Amniotic epithelial cell (primary cell): Measurements from ENCODE around the gene RBM20.
"Not testable (repeated sequence)": the region's sequence is repeated elsewhere in the genome, so short reads cannot be mapped to it uniquely, and the experiment has no call there.

Experiments
- DNase-seq: peaks from one replicate; pipeline ENCODE4 v3.0.0-alpha.2; 2010; ENCODE audit warnings: low read depth

Gene RBM20

DNA sequence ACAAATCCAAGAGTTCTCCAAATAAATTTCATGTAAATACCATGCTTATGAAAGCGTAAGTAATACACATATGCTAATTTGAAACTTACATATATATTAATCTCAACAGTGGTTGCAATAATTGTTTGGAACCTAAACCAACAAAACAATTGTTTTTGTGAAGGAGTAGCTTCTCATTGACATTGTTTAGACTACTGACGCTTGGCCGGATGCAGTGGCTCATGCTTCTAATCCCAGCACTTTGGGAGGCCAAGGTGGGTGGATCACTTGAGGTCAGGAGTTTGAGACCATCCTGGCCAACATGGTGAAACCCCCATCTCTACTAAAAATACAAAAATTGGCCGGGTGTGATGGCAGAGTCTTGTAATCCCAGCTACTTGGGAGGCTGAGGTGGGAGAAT, 61.5 kb downstream of the RBM20 start:
- not testable (repeated sequence) for DNase-seq

DNA sequence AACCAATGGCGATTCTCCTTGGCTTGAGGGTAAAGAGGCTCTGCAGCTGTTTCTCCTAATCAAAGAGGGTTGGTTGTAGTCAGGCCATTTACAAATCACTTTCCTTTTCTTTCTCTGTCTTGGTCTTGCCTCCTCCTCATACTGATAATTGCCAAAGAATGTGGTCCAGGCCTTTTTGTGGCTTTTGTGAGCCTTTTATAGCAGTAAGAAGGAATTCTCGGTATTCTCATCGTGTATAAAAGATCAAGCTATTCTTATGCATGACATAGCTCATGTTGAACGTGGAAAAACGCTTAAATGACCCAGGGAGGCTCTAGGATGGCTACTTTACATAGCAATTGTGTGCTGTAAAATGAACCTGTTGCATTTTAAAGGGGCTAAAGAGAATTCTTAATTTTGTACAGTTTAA, 62.6 kb downstream of the RBM20 start:
- peak; percentile 94 for DNase-seq

DNA sequence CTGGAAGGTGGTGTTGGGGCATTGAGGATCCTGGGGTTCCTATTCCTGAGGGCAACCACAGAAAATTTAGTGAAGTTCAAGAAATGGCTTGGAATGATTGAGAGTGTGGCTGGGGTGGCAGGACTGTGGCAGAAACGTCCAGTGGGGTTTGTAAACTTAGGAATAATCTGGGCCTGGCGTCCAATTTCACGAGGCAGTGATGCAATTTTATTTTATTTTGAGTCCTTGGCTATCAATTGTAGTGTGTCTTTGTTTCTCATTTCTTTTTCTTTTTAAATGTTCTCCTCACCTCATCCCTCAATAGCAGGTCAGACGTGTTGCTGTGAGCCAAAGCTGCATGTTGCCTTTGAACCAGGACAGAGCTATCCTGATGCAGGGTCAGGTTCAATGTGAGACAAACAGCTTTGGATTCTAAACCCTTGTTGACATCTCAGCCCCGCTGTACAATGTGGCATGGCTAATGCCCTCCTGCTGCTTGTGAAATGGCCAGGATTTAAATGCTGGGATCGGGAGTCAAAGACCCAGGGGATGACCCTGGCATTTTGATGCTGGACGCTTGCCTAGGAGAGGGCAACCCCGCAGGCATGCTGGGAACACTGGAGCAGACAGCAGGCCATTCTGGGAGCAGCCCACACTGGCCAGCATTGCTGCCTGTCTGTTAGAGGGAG, 64.8 kb downstream of the RBM20 start:
- no peak for DNase-seq

GRCh38 chr10:110709444-110709828, 65.3 kb downstream of the RBM20 start:
- DNase-seq: no peak

DNA sequence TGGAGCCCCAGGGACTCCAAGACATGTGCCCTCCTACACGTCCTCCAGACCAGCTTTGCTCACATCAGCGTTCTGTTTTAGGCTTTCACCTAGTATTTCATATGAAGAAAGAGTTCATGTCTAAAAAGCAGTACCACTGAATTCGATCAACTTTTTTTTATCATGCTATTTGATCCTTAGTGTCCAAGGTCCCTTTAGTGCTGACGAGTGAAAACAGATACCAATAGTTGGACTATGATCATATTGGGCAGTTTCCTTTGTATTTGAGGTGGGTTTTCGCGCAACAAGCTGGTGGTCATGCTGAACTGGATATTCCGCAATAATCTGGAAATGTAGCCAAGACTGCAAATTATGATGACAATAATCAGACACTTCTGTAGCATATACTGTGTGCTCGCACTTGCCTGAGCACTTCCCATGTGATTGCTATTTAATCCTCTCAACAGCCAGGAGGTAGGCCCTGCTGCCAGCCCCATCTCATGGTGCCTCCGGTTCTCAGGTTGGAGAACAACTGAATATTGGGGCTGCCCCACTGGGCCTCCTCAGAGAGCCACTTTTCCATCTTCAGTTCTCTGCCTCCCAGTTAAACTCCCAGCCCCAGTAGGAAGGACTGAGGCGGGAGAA, 65.9 kb downstream of the RBM20 start:
- no peak for DNase-seq

- DNase-seq: no peak
Measured at GRCh38 chr10:110710621-110711020, 66.5 kb downstream of the RBM20 start.

GRCh38 chr10:110711382-110711781, 67.2 kb downstream of the RBM20 start:
- DNase-seq: no peak

DNA sequence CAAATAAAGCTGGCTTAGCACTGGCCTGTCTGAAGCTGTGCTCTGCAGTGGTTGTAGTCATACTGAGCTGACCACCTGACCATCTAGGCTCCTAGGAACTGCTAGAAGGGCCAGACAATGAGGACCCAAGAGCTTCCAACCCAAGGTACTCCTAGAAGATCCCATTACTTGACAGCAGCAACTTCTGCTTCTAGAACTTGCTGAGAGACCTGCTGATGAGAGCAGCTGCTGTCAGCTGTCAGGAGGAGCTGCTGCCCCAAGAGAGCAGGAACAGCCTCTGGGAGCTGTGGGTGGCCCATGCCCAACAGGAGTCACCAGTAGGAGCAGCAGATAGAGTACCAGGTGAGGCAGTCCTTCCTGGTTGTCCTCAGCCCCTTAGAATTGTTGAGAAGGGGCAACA, 70.2 kb downstream of the RBM20 start:
- no peak for DNase-seq

- DNase-seq: no peak
Measured at GRCh38 chr10:110717781-110718589, 73.8 kb downstream of the RBM20 start.

GRCh38 chr10:110721406-110722038, 77.4 kb downstream of the RBM20 start:
- DNase-seq: no peak

DNA sequence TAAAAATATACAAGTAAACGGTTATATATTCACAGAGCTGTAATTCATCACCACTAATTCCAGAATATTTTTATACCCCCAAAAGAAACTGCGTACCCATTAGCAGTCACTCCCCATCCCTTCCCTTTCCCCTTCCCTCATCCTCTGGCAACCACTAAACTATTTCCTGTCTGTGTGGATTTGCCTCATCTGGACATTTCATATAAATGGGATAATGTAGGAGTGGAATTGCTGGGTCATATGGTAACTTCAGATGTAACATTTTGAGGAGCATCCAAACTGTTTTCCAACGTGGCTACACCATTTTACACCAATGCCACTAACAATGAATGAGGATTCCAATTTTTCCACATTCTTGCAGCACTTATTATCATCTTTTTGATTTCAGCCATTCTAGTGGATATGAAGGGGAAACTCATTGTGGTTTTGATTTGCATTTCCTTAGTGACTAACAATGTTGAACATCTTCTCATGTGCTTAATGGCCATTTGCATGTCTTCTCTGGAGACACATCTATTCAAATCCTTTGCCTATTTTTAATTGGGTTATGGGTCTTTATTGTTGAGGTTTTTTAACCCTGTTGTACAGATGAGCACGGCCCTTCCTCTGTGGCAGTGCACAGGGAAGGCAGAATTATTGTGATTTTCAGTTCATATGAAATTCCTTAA, 79.2 kb downstream of the RBM20 start:
- no peak for DNase-seq

GRCh38 chr10:110724116-110724921, 80.2 kb downstream of the RBM20 start:
- DNase-seq: no peak

- DNase-seq: no peak
Measured at GRCh38 chr10:110724937-110725336, 80.8 kb downstream of the RBM20 start.

GRCh38 chr10:110725801-110726630, 81.9 kb downstream of the RBM20 start:
- peak; percentile 71 for DNase-seq

GRCh38 chr10:110727785-110728184, 83.6 kb downstream of the RBM20 start:
- DNase-seq: not testable (repeated sequence)

DNA sequence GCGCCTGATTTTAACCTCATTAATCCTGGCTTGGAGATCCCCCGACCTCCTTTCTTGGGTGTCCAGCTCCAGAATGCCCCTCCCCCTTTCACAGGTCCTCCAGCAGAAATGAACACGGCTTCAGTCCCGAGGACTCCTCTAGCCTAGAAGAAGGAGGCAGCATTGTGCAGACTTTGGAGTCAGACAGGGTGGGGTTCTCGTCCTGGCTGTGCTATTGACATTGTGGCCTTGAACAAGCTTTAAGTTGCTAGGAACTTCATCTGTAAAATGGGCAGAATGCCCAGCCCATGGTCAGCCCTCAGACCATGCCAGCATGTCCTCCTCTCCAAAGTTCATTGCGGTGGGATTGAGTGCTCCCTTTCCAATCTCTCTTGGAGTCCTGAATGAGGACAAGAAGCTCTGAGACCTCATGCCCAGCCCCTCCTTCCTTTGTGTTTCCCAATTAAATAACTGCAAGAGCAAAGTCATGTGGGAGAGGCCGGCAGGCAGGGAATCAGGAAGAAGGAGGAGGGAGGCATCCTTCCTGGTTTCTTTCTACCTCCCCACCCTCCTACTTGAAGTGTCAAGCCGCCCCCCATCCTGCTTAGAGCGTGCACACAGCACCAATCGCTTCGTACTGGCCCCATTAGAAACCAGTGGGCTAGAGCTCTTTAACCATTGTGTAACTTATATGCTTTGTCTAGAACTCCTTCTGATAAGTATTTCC, 86.4 kb downstream of the RBM20 start:
- DNase-seq: no peak

GRCh38 chr10:110733218-110733952, 89.2 kb downstream of the RBM20 start:
- peak; percentile 32 for DNase-seq

GRCh38 chr10:110735620-110736027, 91.5 kb downstream of the RBM20 start:
- DNase-seq: peak; percentile 57
